WTC11 (cell line): Measurements from ENCODE around the gene SNRNP200. TPM values are rescaled to one million over a fixed set of nuclear protein-coding genes. Genes with fewer than 3 reads are reported as not detected.

ENCODE experiments used
- ATAC-seq: fragments of 200-7000 bp; cut with Tn5 transposase; 2 replicates; pipeline ENCODE4 v1.10.0; 2021; ENCODE audit warnings: mild to moderate bottlenecking, moderate library complexity
- CTCF ChIA-PET: fragments of 300-600 bp; sonication (Branson Sonifier 250); formaldehyde crosslinking; loops from one replicate; lab custom pipeline; 2021; ENCODE audit warnings: antibody characterized with exemption; lab: Charles Lee
- POLR2A ChIA-PET: fragments of 350-600 bp; sonication (Branson Sonifier 250); formaldehyde crosslinking; loops from one replicate; lab custom pipeline; 2021; ENCODE audit warnings: antibody characterized with exemption; lab: Charles Lee
- DNase-seq: peaks from one replicate; pipeline ENCODE4 v3.0.0; 2021; ENCODE audit warnings: low spot score
- H3K27ac Mint-ChIP-seq: 2 replicates; pipeline ENCODE4 v1.8.0; 2021; ENCODE audit warnings: mixed read lengths
- H3K27me3 Mint-ChIP-seq: 2 replicates; pipeline ENCODE4 v1.8.0; 2021; ENCODE audit warnings: low read depth, mild to moderate bottlenecking, moderate library complexity, mixed read lengths
- H3K36me3 Mint-ChIP-seq: 2 replicates; pipeline ENCODE4 v1.8.0; 2021; ENCODE audit warnings: mixed read lengths
- H3K4me1 Mint-ChIP-seq: 2 replicates; pipeline ENCODE4 v1.8.0; 2022; ENCODE audit warnings: mixed read lengths
- H3K4me3 Mint-ChIP-seq: 2 replicates; pipeline ENCODE4 v1.8.0; 2021; ENCODE audit warnings: mild to moderate bottlenecking, moderate library complexity, mixed read lengths
- H3K9me3 Mint-ChIP-seq: 2 replicates; pipeline ENCODE4 v1.8.0; 2021; ENCODE audit warnings: mixed read lengths
- GTF2I ChIP-seq: fragments of 250-450 bp; sonication (Bioruptor Pico); conservative IDR thresholded peaks from 2 replicates; pipeline ENCODE4 v1.4.0; 2021; ENCODE audit warnings: mild to moderate bottlenecking
- SMAD3 ChIP-seq: sonication (generic); formaldehyde crosslinking; IDR thresholded peaks from 2 replicates; pipeline ENCODE4 v1.8.0; 2022; ENCODE audit warnings: missing genetic modification reagents, mild to moderate bottlenecking, borderline replicate concordance
- SP1 ChIP-seq: sonication (generic); formaldehyde crosslinking; conservative IDR thresholded peaks from 2 replicates; pipeline ENCODE4 v1.8.1; 2022; ENCODE audit warnings: missing genetic modification reagents
- TEAD1 ChIP-seq: sonication (generic); formaldehyde crosslinking; IDR thresholded peaks from 2 replicates; pipeline ENCODE4 v1.8.0; 2022; ENCODE audit warnings: mild to moderate bottlenecking, missing genetic modification reagents
- ZNF317 ChIP-seq: sonication (generic); formaldehyde crosslinking; IDR thresholded peaks from 2 replicates; pipeline ENCODE4 v1.8.1; 2023; ENCODE audit warnings: low read depth, mild to moderate bottlenecking, moderate library complexity, missing genetic modification reagents, borderline replicate concordance
- total RNA-seq: library from RNA; stranded (reverse); gene quantifications from 3 replicates; pipeline ENCODE4 v1.2.3, GENCODE V29; 2021
- TF ChIP-seq, protein P1 (sequence below): sonication (generic); formaldehyde crosslinking; IDR thresholded peaks from 2 replicates; pipeline ENCODE4 v1.8.1; 2022; ENCODE audit warnings: low read depth, missing genetic modification reagents, borderline replicate concordance
- TF ChIP-seq, protein P2 (sequence below): sonication (generic); formaldehyde crosslinking; IDR thresholded peaks from 2 replicates; pipeline ENCODE4 v1.8.1; 2023; ENCODE audit warnings: mild to moderate bottlenecking, missing genetic modification reagents, moderate library complexity
- TF ChIP-seq, protein P3 (sequence below): sonication (generic); formaldehyde crosslinking; IDR thresholded peaks from 2 replicates; pipeline ENCODE4 v1.8.0; 2023; ENCODE audit warnings: missing genetic modification reagents, mild to moderate bottlenecking, borderline replicate concordance
- TF ChIP-seq, protein P4 (sequence below): fragments of 250-450 bp; sonication (Bioruptor Pico); IDR thresholded peaks from 2 replicates; pipeline ENCODE4 v1.9.0; 2021; ENCODE audit warnings: mild to moderate bottlenecking
- TF ChIP-seq, protein P5 (sequence below): sonication (generic); formaldehyde crosslinking; conservative IDR thresholded peaks from 2 replicates; pipeline ENCODE4 v1.8.1; 2023; ENCODE audit warnings: mild to moderate bottlenecking, low read depth, missing genetic modification reagents, moderate library complexity

Gene SNRNP200
- total RNA-seq, 1 experiment from 2014 or later, result 226 TPM

DNA sequence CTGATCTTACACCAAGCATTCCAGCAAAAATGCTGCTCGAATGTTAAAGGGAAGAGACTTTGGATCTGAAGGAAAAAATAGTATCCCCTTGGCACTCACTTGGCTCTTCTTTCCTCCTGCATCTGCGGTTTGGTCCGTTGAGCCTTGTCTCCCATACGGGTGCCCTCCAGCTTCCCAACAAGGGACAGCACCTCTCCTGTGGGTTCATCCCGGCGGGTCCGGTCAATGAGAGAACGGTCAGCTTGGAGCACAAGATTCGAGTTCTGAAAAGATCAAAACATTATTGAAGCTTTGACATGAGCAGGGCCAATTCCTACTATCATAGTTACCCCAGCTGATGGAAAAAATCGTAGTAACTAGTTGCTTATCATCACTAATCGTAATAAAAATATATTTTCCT is 740 bp downstream of the SNRNP200 start:
- no peak for ATAC-seq
- CTCF ChIA-PET, result interaction anchor here (0.6 to 1.7 kb wide), 4 partner anchors 17 to 41 kb away, joined by 3 to 7 read pairs (median 6); partner anchors contain the start of gene CIAO1

More for the DNA sequence above, 740 bp downstream of the SNRNP200 start:
- H3K27me3 Mint-ChIP-seq, result no peaks in the 10 kb centered on the region; the same call in 1 of the 2 replicates
- H3K9me3 Mint-ChIP-seq, result no peaks in the 10 kb centered on the region
- POLR2A ChIA-PET, result interaction anchor here (0.6 to 1.0 kb wide), 3 partner anchors 17 to 31 kb away, joined by 3 to 8 read pairs (median 7); partner anchors contain the start of gene NCAPH
- H3K4me3 Mint-ChIP-seq, result peak overlapping the region; percentile 100
- H3K36me3 Mint-ChIP-seq, result peaks cover 47% of the 10 kb centered on the region
- peak overlapping the region; percentile 99 for H3K27ac Mint-ChIP-seq
- TF ChIP-seq, protein P1, sequence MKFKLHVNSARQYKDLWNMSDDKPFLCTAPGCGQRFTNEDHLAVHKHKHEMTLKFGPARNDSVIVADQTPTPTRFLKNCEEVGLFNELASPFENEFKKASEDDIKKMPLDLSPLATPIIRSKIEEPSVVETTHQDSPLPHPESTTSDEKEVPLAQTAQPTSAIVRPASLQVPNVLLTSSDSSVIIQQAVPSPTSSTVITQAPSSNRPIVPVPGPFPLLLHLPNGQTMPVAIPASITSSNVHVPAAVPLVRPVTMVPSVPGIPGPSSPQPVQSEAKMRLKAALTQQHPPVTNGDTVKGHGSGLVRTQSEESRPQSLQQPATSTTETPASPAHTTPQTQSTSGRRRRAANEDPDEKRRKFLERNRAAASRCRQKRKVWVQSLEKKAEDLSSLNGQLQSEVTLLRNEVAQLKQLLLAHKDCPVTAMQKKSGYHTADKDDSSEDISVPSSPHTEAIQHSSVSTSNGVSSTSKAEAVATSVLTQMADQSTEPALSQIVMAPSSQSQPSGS, result no peak
- TF ChIP-seq SMAD3 (CRISPR knock-in tag) (no peak), ZNF317 (no peak), TEAD1 (CRISPR knock-in tag) (no peak), SP1 (CRISPR knock-in tag) (no peak), GTF2I (CRISPR knock-in tag) (no peak)
- TF ChIP-seq, protein P2, sequence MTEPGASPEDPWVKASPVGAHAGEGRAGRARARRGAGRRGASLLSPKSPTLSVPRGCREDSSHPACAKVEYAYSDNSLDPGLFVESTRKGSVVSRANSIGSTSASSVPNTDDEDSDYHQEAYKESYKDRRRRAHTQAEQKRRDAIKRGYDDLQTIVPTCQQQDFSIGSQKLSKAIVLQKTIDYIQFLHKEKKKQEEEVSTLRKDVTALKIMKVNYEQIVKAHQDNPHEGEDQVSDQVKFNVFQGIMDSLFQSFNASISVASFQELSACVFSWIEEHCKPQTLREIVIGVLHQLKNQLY (CRISPR knock-in tag), result no peak
- TF ChIP-seq, protein P3, sequence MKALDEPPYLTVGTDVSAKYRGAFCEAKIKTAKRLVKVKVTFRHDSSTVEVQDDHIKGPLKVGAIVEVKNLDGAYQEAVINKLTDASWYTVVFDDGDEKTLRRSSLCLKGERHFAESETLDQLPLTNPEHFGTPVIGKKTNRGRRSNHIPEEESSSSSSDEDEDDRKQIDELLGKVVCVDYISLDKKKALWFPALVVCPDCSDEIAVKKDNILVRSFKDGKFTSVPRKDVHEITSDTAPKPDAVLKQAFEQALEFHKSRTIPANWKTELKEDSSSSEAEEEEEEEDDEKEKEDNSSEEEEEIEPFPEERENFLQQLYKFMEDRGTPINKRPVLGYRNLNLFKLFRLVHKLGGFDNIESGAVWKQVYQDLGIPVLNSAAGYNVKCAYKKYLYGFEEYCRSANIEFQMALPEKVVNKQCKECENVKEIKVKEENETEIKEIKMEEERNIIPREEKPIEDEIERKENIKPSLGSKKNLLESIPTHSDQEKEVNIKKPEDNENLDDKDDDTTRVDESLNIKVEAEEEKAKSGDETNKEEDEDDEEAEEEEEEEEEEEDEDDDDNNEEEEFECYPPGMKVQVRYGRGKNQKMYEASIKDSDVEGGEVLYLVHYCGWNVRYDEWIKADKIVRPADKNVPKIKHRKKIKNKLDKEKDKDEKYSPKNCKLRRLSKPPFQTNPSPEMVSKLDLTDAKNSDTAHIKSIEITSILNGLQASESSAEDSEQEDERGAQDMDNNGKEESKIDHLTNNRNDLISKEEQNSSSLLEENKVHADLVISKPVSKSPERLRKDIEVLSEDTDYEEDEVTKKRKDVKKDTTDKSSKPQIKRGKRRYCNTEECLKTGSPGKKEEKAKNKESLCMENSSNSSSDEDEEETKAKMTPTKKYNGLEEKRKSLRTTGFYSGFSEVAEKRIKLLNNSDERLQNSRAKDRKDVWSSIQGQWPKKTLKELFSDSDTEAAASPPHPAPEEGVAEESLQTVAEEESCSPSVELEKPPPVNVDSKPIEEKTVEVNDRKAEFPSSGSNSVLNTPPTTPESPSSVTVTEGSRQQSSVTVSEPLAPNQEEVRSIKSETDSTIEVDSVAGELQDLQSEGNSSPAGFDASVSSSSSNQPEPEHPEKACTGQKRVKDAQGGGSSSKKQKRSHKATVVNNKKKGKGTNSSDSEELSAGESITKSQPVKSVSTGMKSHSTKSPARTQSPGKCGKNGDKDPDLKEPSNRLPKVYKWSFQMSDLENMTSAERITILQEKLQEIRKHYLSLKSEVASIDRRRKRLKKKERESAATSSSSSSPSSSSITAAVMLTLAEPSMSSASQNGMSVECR (CRISPR knock-in tag), result no peak
- TF ChIP-seq, protein P4, sequence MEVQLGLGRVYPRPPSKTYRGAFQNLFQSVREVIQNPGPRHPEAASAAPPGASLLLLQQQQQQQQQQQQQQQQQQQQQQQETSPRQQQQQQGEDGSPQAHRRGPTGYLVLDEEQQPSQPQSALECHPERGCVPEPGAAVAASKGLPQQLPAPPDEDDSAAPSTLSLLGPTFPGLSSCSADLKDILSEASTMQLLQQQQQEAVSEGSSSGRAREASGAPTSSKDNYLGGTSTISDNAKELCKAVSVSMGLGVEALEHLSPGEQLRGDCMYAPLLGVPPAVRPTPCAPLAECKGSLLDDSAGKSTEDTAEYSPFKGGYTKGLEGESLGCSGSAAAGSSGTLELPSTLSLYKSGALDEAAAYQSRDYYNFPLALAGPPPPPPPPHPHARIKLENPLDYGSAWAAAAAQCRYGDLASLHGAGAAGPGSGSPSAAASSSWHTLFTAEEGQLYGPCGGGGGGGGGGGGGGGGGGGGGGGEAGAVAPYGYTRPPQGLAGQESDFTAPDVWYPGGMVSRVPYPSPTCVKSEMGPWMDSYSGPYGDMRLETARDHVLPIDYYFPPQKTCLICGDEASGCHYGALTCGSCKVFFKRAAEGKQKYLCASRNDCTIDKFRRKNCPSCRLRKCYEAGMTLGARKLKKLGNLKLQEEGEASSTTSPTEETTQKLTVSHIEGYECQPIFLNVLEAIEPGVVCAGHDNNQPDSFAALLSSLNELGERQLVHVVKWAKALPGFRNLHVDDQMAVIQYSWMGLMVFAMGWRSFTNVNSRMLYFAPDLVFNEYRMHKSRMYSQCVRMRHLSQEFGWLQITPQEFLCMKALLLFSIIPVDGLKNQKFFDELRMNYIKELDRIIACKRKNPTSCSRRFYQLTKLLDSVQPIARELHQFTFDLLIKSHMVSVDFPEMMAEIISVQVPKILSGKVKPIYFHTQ (CRISPR knock-in tag), result no peak
- TF ChIP-seq, protein P5, sequence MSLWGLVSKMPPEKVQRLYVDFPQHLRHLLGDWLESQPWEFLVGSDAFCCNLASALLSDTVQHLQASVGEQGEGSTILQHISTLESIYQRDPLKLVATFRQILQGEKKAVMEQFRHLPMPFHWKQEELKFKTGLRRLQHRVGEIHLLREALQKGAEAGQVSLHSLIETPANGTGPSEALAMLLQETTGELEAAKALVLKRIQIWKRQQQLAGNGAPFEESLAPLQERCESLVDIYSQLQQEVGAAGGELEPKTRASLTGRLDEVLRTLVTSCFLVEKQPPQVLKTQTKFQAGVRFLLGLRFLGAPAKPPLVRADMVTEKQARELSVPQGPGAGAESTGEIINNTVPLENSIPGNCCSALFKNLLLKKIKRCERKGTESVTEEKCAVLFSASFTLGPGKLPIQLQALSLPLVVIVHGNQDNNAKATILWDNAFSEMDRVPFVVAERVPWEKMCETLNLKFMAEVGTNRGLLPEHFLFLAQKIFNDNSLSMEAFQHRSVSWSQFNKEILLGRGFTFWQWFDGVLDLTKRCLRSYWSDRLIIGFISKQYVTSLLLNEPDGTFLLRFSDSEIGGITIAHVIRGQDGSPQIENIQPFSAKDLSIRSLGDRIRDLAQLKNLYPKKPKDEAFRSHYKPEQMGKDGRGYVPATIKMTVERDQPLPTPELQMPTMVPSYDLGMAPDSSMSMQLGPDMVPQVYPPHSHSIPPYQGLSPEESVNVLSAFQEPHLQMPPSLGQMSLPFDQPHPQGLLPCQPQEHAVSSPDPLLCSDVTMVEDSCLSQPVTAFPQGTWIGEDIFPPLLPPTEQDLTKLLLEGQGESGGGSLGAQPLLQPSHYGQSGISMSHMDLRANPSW, result no peak
- H3K4me1 Mint-ChIP-seq, result peaks cover 24% of the 10 kb centered on the region
- DNase-seq, result no peak
